HG02610 (cell line): ENCODE data around the gene ZC3HAV1L.
"Not testable (repeated sequence)": the region's sequence is repeated elsewhere in the genome, so short reads cannot be mapped to it uniquely, and the experiment has no call there.

ENCODE experiments used
- ATAC-seq: cut with Tn5 transposase; IDR thresholded peaks from one replicate; pipeline ENCODE4 v1.9.1; 2021; ENCODE audit warnings: mild to moderate bottlenecking, moderate library complexity; ENCODE audit not compliant: unreplicated experiment

The ZC3HAV1L gene

DNA sequence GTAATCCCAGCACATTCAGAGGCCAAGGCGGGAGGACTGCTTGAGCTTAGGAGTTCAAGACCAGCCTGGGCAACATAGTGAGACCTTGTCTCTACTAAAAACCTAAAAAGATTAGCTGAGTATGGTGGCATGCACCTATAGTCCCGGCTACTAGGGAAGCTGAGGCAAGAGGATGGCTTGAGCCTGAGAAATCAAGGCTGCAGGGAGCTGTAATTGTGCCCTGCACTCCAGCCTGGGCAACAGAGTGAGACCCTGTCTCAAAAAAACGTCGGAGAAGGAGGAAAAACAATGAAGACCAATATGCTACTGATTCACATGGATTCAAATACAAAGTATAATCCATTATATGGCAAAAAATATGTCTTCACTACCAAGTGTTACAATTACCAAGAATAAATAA is 13.6 kb downstream of the ZC3HAV1L start:
- ATAC-seq: no peak

DNA sequence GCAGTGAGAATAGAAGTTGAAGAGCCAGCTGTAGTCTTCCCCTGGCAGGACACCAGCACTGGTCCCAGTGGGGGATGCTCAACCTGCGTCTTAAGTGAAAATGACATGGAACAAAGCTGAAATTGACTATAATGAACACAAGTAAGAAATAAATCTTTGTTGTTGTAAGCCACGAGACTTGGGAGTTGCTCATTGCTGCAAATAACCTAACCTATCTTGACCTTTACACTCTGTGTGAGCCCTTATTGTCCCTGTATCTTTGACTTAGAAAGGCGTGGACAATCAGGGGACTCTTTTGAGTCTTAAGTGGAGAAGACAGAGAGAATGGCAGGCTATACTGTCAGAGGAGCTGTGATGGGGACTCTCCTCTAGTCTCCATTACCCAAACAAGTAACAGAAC is 16.9 kb downstream of the ZC3HAV1L start:
- ATAC-seq: no peak

DNA sequence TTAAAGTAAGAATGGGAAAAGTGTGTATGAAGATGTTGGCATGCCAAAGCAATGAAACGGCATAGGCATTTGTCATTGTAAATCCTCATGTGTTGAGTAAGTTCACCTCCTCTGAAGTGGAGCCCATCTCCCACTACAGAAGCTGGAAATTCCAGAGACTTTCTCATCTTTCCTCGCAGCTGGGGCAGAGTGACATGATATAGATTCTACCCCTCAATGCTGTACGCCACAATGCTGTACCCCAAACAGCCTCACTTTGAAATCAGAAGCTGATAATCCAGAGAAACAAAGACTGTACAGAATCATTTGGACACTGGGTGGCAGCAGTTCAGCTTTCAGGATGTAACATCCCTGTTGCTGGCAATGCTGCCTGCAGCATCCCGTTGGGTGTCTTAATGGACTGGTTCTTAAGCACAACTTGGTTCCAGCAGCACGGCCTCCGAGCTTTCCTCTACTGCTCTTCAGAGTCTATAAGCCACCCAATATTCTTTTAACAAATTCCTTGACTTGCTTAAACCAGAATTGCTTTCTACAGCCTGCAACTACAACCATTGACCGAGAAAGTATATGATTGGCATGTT is 18.8 kb downstream of the ZC3HAV1L start:
- peak; percentile 89 for ATAC-seq

DNA sequence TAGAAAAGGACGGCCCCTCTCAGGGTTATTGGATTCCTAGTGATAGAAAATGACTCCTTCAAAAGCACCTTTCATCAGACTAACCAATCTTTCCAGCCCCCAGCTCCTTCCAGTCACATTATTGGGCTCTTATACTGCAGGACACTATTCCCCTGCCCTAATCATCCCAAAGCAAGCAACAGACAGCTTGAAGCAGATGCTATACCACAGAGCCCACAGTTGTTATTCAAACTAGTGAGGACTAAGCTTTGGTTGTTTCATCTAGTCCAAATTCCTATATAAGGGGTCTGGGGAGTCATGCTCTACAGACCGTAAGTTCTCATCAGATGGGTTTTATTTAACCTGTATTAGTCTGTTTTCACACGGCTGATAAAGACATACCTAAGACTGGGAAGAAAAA is 24.5 kb downstream of the ZC3HAV1L start:
- ATAC-seq: no peak

DNA sequence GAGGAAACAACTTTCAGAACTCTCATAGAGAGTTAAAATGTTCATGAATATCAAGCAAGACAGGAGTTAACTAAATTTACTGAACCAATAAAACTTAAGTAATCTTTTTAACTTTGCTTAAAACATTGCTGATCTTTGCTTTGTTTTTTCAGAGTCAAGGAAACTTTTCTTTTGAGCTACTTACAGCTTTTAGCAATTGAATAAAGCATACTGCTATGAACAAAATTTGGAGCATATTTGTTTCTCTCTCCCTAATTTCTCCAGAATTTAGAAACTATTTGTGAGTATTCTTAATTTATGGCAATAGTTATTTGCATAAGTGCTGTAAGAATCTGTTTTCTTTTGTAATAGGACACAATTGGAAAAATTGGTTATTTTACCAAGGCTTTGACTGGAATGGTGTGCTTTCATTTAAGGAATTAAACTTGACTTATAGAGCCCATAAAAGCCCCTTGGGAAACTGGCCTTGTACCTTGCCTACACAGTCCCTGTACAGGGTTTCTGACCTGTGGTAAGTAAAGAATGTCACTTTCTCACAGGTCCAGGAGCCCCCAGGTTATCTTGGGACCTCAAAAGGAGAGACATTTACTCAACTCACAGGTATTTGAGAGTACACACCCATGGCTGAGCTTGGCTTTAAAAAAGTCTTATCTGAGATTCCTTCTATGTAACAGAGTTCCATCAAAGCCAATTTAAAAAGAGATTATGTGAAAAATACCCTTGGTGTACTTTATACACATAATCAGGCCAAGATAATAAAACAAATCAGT is 31.3 kb downstream of the ZC3HAV1L start:
- ATAC-seq: no peak

DNA sequence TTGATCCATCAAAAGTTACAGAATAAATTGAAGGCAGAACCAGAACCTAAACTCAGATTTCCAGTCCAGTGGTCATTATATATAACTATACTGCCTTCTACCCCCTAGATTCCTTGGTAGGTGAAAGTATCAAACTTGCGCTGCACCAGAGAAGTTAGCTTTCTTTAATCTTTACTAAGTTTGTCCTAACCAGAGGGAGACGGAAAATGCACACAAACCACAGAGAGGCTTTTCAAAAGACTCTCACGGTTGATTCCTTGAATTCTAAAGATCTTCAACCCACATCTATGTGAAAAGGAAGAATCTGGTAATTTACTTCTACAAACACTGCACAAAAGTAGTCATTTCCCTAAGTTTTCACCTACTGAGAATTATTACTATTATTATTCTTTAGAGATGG is 36.4 kb downstream of the ZC3HAV1L start:
- ATAC-seq: no peak

DNA sequence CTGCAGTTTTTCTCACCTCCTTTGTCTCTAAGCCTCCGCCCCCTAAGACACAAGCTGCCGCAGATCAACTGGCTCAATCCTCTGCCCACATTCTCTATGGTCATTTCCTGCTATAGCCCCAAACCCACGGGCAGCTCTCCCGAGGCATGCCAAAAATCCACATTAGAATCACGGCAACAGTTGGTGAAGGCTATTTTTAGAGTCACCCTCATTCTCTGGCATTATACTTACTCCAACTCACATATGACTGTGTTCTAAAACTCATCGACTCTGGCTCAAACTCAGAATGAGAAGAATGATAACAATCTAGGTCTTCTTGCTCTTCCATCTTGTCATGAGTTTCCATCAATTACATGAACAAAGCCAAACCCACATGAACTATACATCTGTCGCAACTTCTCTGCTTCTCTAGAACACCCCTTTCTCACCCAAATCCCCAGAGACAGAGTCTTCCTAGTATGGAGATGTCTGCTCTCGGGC is 43.8 kb downstream of the ZC3HAV1L start:
- no peak for ATAC-seq

DNA sequence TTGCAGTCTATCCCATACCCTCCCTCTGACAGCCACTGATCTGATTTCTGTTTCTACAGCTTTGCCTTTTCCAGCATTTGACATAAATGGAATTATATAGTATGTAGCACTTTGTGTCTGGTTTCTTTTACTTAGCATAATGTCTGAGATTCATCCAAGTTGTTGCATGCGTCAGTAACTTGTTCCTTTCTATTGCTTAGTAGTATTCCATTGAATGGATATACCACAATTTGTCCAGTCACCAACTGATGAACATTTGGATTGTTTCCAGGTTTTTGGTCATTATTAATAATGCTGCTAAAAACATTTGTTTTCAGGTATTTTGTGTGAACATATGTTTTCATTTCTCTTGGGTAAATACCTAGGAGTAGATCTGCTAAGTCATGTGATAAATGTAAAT is 48.2 kb downstream of the ZC3HAV1L start:
- no peak for ATAC-seq

DNA sequence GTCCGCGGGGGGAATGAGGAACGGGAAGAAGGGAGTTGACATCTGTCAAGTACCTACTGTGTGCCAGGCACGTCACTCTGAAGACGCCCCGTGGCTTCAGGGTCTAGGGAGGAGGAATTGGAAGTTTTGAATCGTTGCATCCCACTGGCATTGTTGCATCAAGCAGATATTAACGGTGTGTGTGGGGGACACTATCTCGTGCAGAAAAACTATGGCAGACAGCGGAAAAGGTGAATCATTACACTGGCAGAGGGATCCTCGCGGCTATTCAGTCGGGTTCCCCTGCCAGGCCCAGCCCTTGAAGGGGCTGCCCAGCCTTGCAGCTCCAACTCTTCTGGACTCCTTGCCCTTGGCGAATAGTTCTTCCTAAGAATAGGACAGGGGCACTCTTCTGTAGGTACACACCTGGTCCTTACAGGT is 53.6 kb downstream of the ZC3HAV1L start:
- ATAC-seq: no peak

DNA sequence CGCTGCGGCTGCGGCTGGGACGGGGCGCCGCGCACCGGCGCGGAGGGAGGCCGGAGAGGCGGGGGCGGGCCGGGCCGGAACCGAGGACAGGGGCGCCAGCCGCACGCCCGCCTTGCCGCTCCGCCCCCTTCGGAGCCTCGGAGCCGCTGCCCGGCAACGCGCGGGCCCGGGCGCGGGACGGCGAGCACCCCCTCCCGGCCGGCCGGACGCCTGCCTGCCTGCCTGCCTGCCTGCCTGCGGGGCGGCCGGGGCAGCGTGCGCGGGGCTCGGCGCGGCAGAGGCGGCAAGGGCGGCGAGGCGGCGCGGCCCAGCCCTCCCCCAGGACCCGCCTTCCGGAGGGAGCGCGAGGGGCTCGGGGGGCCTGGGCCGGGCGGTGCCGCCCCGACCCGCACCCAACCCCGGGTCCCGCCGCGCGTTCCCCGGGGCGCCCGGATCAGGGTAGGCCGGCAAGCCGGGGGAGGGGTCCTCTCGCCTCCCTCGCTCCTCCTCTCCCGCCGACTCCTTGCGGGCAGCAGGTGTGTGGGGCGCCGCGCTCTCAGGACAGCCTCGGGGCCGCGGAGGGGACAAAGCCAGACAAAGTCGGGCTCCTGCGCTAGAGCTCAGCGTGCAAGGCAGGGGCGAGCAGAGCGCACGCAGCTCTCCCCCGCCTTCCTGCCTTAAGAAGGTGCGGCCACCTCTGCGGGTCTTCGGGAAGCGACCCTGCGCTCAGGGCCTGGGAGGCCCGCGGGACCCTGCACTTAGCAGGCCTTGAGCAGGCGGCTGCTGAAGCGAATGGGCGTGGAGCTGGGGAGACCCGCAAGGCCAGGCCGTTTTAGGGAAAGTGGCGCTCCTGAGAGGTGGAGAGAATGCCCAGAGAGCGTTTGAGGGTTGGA is 54.3 kb downstream of the ZC3HAV1L start, which contains the start of gene KIAA1549:
Gene KIAA1549 (minus strand): TSS at position 58 of the 872 bp plus-strand sequence. CDS start 120 bp downstream, outside the sequence.
- peak; percentile 88 for ATAC-seq

DNA sequence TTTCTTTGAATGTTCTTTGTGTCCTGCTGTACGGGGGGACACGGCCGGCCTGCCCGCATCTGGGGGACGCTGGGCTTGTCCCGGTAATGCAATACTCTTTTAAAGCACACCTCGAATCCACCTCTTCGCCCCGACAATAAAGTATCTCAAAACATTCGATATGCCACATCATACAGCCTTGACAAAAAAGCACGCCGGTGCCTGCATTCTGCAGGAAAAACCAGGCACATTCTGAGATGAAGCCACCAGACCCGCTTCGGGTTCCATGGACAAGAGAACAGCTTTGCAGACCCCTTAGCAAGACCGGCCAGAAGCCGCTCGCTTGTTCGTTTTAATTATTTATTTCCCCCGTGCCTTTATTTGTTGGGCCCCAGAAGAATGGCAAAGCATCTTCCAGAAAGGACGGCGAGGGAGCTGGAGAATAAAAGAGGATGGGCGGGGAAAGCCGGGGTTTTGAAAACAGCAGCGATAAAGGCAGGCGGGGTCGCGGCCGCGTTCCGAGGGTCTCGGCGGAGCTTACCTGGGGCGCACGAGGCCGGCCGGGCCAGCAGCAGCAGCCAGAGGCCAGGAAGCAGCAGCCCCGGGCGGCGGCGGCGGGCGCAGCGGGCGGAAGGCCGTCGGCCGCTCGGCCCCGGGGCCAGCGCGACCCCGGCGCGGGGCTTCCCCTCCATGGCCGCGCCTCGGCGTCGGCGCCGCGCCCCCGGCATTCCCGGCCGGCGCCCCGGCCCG is 55.1 kb downstream of the ZC3HAV1L start:
- peak; percentile 43 for ATAC-seq

DNA sequence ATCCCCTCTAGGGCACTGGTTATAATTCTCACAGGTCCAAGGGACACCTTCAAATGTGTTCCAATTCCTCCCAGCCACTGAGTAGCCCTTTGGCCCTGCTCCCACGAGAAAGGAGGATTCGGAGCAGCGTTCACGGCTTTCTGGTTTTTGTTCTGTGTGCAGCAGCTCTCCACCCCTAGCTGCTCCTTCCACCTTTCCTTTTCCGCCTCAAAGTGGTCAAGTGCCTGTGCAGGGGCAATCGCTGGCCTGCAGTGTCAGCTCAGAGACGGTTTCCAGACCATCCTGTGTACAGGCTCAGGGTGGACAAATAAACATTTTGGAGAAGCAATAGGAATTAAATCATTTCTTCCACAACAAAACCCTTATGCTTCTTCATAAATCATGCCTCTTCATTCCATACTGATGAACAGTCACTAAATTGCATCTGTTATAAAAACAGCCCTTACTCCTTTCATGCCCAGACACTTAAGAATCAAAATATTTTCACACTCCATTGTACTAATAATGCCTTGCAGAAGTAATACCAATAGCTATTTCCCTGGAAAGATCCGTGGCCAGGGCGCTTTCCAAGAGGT is 55.8 kb downstream of the ZC3HAV1L start:
- ATAC-seq: no peak

DNA sequence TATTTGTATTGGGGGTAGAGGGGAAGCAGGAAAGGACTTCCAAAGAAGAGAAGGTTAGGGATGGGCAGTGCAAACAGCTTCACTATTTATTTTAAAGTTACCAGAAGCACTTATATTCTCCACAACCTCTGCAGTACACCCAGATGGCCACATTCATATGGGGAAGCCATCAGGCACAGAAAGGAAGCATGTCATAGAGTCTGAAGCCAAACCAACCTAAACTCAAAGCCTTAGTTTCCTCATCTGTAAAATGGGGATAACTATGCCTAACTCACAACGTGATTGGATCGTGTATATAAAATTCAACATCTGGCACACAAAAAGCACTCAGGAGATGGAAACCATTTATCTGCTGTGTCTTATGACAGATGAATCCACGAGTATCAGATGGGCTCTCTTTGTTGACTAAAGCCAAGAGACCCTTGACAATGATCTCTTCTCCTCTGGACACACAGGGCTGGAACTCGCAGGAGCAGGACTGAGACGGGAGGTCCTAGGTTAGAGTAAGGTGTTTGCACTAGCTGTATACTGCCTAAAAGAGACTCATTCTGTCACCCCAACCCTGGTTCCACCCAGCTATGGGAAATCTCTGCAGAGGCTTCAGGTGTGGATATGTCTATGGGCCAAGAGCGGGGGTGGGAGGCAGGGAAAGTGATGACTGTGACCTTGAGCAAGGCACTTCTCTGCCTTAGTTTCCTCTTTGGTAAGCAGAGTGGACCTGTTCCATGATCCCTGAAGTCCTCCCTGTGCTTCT is 56.4 kb downstream of the ZC3HAV1L start:
- no peak for ATAC-seq

DNA sequence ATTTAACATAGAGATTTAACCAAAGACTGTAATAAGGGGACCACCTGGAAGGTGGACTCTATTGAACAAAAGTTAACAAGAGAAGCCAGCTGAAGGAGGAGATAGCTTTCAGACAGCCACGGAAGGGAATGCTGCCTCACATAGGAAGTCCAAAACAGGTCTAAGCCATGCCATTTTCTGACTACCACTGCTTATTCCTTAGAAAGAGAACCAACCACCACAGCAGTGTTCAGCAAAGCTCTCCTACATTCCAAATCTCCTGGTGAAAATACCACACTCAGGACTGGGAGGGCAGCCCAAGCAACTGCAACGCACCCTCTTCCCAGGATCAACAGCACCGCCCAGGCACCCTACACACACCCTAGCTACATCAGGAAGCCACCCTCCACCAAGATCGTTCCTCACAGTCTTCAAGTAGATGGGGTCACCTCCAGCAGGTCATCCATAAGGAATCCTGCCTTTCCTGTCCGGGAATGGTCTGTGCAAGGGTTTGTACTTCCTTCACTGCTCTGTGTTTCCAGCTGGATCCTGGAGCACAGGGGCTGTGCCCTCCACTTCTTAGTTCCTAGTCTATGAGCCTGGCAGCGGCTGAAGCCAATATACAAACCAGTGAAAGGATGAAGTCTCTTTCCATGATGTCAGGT is 57.2 kb downstream of the ZC3HAV1L start:
- no peak for ATAC-seq

DNA sequence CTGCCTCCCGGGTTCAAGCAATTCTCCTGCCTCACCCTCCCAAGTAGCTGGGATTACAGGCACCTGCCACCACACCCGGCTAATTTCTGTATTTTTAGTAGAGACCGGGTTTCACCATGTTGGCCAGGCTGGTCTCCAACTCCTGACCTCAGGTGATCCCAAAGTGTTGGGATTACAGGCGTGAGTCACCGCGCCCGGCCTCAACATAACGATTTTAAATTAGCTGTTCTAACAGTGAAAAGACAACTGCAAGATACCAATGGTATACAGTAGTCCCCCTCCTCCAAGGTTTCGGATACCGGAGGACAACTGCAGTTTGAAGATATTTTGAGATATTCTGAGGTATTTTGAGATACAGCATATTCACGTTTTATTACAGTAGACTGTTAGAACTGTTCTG is 59.7 kb downstream of the ZC3HAV1L start:
- ATAC-seq: not testable (repeated sequence)
